Gastroesophageal sphincter (tissue), 4 donors: Measurements from ENCODE around the gene VAV3. TPM values are rescaled to one million over a fixed set of nuclear protein-coding genes. Genes with fewer than 3 reads are reported as not detected.

Experiments
- ATAC-seq: fragments of 150-250 bp; one replicate; pipeline ENCODE4 v1.9.1; 2016; ENCODE audit warnings: mild to moderate bottlenecking, moderate library complexity
- H3K27ac ChIP-seq, 4 donors: fragments of 200-600 bp; sonication (generic) in 3 of 4; 1 replicate in 3 of 4; 2 replicates in 1 of 4; pipeline ENCODE4 v1.5.1; 2016 to 2019
- H3K27me3 ChIP-seq: fragments of 200-600 bp; sonication (generic); one replicate; pipeline ENCODE4 v1.5.1; 2019
- H3K36me3 ChIP-seq, 2 donors: fragments of 200-600 bp; sonication (generic); one replicate each; pipeline ENCODE4 v1.5.1; 2019; ENCODE audit warnings: control low read depth in 1 of 2
- H3K4me1 ChIP-seq, 3 donors: fragments of 200-600 bp; sonication (generic); 1 replicate in 2 of 3; 2 replicates in 1 of 3; pipeline ENCODE4 v1.5.1; 2016 to 2019; ENCODE audit warnings: control low read depth in 2 of 3
- H3K4me3 ChIP-seq, 2 donors: fragments of 200-600 bp; sonication (generic); one replicate each; pipeline ENCODE4 v1.5.1; 2019; ENCODE audit warnings: mild to moderate bottlenecking in 1 of 2, moderate library complexity in 1 of 2
- H3K9me3 ChIP-seq, 3 donors: fragments of 200-600 bp; sonication (generic); one replicate each; pipeline ENCODE4 v1.5.1; 2017 to 2019; ENCODE audit warnings: control low read depth in 2 of 3
- CTCF ChIP-seq, 4 experiments: fragments of 200-600 bp in 2 of 4; fragments of 450-650 bp in 2 of 4; sonication (generic) in 1 of 4; IDR thresholded peaks; one replicate each; pipeline ENCODE4 v1.5.1; 2017 to 2019; ENCODE audit warnings: antibody characterized with exemption in 4 of 4, mild to moderate bottlenecking in 2 of 4, moderate library complexity in 2 of 4
- EP300 ChIP-seq: sonication (generic); formaldehyde crosslinking; IDR thresholded peaks from one replicate; pipeline ENCODE4 v1.6.1; 2017; ENCODE audit warnings: antibody characterized with exemption, mild to moderate bottlenecking
- POLR2A ChIP-seq, 2 donors: fragments of 450-650 bp; IDR thresholded peaks; one replicate each; pipeline ENCODE4 v1.6.1; 2017; ENCODE audit warnings: antibody characterized with exemption in 2 of 2, mild to moderate bottlenecking in 2 of 2, moderate library complexity in 1 of 2
- POLR2AphosphoS5 ChIP-seq: sonication (generic); formaldehyde crosslinking; IDR thresholded peaks from one replicate; pipeline ENCODE4 v1.6.1; 2017; ENCODE audit warnings: antibody characterized with exemption
- WGBS, 2 donors: methylation state at CpG; one replicate each; pipeline ENCODE4 v1.1.5; 2018; ENCODE audit warnings: low coverage in 1 of 2; 5-methylcytosine and 5-hydroxymethylcytosine counted together
- total RNA-seq, 4 donors: library from RNA; depleted of rRNA; stranded (reverse); fragments of >200 nt; gene quantifications; one replicate each; pipeline ENCODE4 v1.1.0, GENCODE V29; 2016

VAV3 gene
- total RNA-seq, 4 donors from 2014 or later = 1.3 to 4.7 (median 2.9) TPM

GRCh38 chr1:107794571-107794970 is 170.4 kb downstream of the VAV3 start:
- Histone ChIP-seq H3K27me3 (no peaks in the 10 kb centered on the region), H3K4me3 (no peak overlapping the region), H3K27ac (no peak overlapping the region), H3K9me3 (no peaks in the 10 kb centered on the region), H3K36me3 (no peaks in the 10 kb centered on the region), H3K4me1 (no peaks in the 10 kb centered on the region)
- ATAC-seq = no peak
- no peak for TF ChIP-seq POLR2AphosphoS5
- no peak for TF ChIP-seq POLR2A (IDR thresholded peaks at IDR 0.05)
- TF ChIP-seq EP300 = no peak
- no peak for TF ChIP-seq CTCF (IDR thresholded peaks at IDR 0.05)
- WGBS, 2 donors = 76 to 82% methylated on average over 2 of the region's 2 CpGs

DNA sequence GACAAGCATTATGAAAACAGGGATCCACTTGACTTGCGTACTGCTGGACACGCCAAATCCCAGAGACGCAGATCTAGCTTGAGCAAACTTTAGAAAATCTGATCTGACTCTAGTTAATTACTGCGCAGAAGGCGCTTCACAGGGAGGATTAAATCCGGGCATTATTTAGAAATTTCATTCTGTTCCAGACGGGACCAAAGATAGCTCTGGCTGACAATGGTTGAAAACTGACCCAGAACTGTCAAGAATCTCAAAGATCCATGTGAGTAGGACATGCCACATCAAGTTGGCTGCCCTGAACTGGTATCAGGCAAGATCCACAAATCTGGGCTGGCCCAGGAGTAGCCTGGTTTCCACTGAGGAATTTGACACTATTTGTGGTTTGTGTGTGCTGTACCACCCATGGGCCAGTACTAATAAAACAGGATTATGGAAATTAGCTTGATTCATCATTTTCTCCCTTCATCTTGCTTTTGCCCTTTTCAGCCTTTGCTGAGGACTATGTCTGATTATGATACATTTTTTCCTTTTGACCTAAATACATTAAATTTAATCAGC is 171.0 kb downstream of the VAV3 start:
- TF ChIP-seq CTCF (IDR thresholded peaks at IDR 0.05) = no peak
- no peak for TF ChIP-seq POLR2AphosphoS5
- TF ChIP-seq EP300 = no peak
- no peak for TF ChIP-seq POLR2A (IDR thresholded peaks at IDR 0.05)
- 82 to 96% methylated on average over 6 to 7 of the region's 7 CpGs for WGBS, 2 donors
- Histone ChIP-seq H3K27ac (no peak overlapping the region), H3K27me3 (no peaks in the 10 kb centered on the region), H3K4me3 (no peak overlapping the region), H3K4me1 (no peaks in the 10 kb centered on the region), H3K9me3 (no peaks in the 10 kb centered on the region), H3K36me3 (no peaks in the 10 kb centered on the region)
- ATAC-seq = no peak

DNA sequence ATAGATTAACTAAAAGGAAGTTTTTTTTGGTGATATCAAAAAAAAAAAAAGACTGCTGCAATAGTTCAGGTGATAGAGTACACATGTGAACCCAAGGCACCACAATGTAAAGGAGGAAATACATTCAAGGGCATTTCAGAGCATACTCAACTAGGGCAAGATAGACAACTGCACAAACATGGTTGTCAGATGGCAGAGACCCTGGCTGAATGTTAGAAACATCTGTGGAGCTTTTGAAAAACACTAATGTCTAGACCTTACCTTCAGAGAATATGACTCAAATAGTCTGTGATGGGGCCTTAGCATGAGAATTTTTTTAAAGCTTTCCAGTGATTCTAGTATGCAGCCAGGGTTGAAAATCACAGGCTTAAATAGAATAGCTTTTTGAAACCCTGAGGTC is 173.6 kb downstream of the VAV3 start:
- no peak overlapping the region for H3K27ac ChIP-seq
- H3K36me3 ChIP-seq = no peaks in the 10 kb centered on the region
- no peaks in the 10 kb centered on the region for H3K27me3 ChIP-seq
- no peaks in the 10 kb centered on the region for H3K9me3 ChIP-seq
- H3K4me3 ChIP-seq = no peak overlapping the region
- no peak for TF ChIP-seq POLR2AphosphoS5
- TF ChIP-seq EP300 = no peak
- no peak for TF ChIP-seq POLR2A (IDR thresholded peaks at IDR 0.05)
- TF ChIP-seq CTCF (IDR thresholded peaks at IDR 0.05) = no peak
- no peak for ATAC-seq
- H3K4me1 ChIP-seq = no peaks in the 10 kb centered on the region

GRCh38 chr1:107789817-107790524 is 175.0 kb downstream of the VAV3 start:
- H3K36me3 ChIP-seq = no peaks in the 10 kb centered on the region
- no peak for ATAC-seq
- TF ChIP-seq CTCF (IDR thresholded peaks at IDR 0.05) (no peak), POLR2AphosphoS5 (no peak)
- no peaks in the 10 kb centered on the region for H3K9me3 ChIP-seq
- no peaks in the 10 kb centered on the region for H3K4me1 ChIP-seq
- no peak overlapping the region for H3K27ac ChIP-seq
- H3K27me3 ChIP-seq = no peaks in the 10 kb centered on the region
- no peak overlapping the region for H3K4me3 ChIP-seq
- WGBS, 2 donors = 96% methylated on average over 3 of the region's 3 CpGs; no CpG with 5 or more reads in 1 of the 2 donors
